GM18951 (cell line): ENCODE measurements around the gene PDLIM1.

Experiments used
- POLR2A ChIP-seq: IDR thresholded peaks from 4 replicates; pipeline ENCODE4 v1.6.1; 2011; ENCODE audit warnings: mild to moderate bottlenecking; ENCODE audit not compliant: insufficient read length, insufficient read depth; ENCODE audit errors: extremely low read depth
- in situ Hi-C: fragments of 300-500 bp; cut with MboI; formaldehyde crosslinking; loops from one replicate; pipeline ENCODE4 v1.12.0; 2022; ENCODE audit warnings: low sequenced_read_pairs, mixed read lengths, inconsistent platforms; ENCODE audit not compliant: unreplicated experiment

The PDLIM1 gene

DNA sequence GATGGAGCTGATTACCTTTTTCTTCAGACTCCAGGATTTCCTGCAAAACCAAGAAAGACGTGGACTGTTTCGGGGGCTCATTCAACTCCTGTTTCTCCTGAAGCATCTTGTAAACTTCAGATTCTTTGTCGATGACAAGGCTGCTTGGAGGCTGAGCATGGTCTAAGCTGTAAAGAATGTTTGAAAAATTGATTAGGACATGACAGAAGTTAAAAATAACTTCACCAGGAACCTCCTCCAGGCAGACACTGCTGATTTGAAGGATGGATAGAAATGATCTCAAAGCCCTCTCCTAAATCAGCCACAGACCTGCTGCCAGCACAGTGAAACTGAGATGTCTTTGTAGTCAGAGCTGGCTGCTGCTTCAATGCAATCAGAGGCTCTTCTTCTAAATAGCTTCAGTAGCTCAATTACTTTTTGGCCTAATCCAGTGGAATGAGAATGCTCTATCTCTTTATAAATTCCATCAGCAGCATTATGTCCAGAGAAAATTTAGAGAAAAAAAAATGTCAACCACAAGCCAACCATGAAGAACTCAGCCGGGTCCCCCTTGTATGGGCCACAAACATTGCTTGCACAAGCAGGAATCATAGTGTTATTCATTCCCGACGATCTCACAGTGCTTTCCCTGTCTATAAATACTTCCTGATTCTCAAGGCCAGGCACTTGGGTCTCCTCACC is 43.5 kb downstream of the PDLIM1 start:
- in situ Hi-C loops = loop anchor here (10.0 kb wide), 1 partner anchor 117 kb away; no protein-coding TSS in a partner anchor
- TF ChIP-seq POLR2A = no peak

DNA sequence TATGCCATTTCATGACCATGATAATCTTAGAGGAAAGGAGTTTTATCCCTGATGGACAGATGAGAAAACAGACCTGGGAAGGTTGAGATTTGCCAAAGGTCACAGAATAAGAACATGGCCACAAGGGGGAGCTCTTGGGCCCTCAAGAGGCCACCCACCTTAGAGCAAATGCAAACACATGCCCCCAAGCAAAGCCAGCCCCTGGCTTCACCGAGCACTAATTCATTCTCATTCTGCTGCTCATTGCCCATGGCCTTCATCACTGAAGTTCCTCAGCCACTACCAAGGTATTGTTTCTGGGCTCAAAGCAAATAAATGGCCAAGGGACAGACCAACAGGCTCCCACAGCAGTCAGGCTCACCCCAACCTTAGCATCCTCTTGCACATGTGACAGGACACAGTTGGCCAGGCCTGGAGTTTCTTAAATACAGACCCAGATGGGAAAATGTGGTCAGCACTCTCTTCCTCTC is 44.2 kb downstream of the PDLIM1 start:
- in situ Hi-C loops = loop anchor here (10.0 kb wide), 1 partner anchor 118 kb away; no protein-coding TSS in a partner anchor
- TF ChIP-seq POLR2A = no peak

DNA sequence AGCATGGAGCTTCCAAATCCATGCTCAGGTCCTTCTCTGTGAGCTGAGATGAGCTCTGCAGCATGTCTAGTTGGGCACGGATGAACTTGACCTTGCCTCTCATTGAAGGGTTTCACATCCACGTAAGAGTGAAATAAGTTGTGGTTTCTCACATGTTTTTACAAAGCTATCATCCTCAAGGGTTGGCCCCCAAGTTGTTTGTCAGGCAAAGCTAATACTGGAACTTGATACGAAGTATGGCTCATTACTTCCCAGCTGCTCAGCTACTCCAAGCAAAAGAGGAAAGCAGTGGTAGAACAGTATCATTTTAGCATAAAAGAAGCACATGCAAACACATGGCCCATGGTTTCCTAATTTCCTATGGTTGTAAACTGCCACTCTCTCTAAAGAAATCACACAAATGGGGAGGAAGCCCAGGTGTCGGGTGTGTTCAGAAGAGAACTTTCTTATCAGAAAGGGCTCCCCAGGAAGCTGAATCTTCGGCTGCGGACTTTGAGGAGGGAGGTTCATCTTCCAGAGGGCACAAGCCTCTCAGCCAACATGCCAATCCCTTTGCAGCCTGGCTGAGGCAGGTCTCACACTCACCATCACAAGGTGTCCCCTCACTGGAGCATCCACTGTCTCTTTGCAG is 45.3 kb downstream of the PDLIM1 start:
- TF ChIP-seq POLR2A = no peak
- in situ Hi-C loops = loop anchor here (10.0 kb wide), 1 partner anchor 119 kb away; no protein-coding TSS in a partner anchor

DNA sequence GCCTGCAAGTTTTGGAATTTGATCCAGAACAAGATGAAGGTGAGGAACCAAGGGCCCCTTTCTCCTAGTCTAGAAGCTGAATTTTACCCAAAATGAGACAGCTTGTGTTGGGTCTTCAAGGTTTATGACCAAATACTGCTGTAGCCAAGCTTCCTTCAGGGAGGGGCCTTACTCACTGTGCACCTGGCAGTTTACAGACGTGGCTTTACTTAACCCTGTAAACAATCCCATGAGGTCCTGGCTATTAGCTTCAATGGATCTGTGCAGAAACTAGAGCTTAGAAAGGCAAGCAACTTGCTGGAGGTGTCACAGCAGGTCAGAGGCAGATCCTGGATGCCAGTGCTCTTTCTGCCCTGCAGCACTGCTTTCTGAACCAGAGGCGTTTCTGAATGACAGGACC is 46.7 kb downstream of the PDLIM1 start:
- in situ Hi-C loops = loop anchor here (10.0 kb wide), 1 partner anchor 121 kb away; no protein-coding TSS in a partner anchor
- TF ChIP-seq POLR2A = no peak

DNA sequence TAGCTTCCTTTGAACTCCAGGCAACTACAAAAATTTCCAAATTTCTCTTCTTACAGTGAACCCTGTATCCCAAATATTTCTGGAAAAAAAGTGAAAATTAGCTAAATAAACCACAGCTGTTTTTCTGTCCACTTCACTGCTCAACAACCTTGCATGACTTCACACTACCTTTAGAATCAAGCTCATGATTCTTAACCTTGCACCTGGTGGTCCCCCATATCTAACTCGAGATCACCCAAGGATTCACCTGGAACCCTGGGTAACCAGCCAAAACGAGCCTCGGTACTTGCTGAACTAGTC is 47.5 kb downstream of the PDLIM1 start:
- in situ Hi-C loops = loop anchor here (10.0 kb wide), 1 partner anchor 122 kb away; no protein-coding TSS in a partner anchor
- no peak for TF ChIP-seq POLR2A

DNA sequence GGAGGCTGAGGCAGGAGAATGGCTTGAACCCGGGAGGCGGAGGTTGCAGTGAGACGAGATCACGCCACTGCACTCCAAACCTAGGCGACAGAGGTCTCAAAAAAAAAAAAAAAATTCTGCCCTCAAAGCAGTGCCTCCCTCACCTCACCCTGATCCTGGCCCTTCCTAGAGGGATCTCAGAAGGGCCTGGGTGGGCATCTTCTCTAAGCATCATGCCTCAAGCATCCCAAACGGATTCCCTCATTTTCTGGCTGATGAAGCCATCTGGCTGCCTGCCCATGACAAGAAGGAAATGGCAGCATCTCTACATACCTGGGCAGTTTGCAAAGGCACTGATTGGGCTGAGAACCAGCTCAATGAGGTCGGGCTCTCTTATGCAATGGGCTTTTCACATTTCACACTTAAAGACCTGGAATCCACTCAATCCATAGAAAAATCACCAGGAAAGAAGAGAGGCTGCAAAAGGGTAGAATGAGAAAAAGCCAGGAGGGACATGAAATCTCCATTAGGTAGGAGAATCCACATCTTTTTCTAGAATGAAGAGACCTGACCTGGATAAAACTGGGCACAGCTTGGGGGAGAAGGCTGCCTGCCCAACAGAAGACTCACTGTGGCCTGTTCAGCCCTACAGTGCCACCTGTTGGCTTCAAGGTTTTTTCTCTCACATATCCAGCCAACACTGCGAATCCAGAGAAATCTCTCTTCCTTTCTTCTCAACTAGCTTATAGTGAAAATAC is 48.1 kb downstream of the PDLIM1 start:
- TF ChIP-seq POLR2A = no peak
- in situ Hi-C loops = loop anchor here (10.0 kb wide), 1 partner anchor 122 kb away; no protein-coding TSS in a partner anchor

DNA sequence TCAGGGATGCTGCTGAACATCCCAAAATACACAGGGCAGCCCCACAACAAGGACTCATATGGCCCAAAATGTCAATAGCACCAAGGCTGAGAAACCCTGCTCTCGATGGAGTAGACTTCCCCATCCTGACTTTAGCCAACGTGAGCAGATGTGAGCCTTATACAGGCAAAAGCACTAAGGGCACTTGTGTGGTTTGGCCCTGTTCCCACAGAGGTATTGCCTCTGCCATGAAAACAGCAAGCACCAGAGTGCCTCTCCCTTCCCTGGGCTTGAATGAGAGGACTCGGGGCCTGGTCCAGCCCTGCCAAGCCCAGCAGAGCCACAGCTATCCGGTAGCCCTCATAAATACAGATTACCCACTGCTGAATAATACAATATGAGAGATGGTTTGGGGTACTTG is 49.3 kb downstream of the PDLIM1 start:
- TF ChIP-seq POLR2A = no peak
- in situ Hi-C loops = loop anchor here (10.0 kb wide), 1 partner anchor 123 kb away; no protein-coding TSS in a partner anchor

DNA sequence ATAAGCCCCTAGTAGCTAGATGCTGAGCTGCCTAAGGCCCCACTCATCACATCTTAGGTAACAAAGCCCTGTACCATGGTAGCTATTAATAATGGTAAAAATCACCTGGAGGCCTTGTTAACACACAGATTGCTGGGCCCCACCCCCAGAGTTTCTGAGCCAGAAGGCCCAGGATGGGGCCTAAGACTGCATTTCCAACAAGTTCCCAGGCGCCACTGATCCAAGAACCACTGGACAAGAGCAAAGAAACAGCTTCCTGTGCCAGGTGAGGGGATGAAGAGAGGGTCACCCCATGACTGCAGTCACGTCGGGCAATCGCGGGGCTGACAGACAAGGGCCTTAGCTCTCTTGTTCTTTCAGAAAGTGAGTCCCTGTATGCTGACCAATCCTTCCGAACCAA is 50.0 kb downstream of the PDLIM1 start:
- TF ChIP-seq POLR2A = no peak
- in situ Hi-C loops = loop anchor here (10.0 kb wide), 1 partner anchor 124 kb away; no protein-coding TSS in a partner anchor

DNA sequence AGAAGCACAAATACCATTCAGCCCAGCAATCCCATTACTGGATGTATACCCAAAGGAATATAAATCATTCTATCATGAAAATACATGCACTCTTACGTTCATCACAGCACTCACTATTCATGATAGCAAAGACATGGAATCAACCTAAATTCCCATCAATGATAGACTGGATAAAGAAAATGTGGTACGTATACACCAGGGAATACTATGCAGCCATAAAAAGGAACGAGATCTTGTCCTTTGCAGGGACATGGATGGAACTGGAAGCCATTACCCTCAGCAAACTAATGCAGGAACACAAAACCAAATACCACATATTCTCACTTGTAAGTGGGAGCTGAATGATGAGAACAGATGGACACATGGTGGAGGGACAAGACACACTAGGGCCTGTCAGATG is 50.7 kb downstream of the PDLIM1 start:
- in situ Hi-C loops = loop anchor here (10.0 kb wide), 1 partner anchor 125 kb away; no protein-coding TSS in a partner anchor

DNA sequence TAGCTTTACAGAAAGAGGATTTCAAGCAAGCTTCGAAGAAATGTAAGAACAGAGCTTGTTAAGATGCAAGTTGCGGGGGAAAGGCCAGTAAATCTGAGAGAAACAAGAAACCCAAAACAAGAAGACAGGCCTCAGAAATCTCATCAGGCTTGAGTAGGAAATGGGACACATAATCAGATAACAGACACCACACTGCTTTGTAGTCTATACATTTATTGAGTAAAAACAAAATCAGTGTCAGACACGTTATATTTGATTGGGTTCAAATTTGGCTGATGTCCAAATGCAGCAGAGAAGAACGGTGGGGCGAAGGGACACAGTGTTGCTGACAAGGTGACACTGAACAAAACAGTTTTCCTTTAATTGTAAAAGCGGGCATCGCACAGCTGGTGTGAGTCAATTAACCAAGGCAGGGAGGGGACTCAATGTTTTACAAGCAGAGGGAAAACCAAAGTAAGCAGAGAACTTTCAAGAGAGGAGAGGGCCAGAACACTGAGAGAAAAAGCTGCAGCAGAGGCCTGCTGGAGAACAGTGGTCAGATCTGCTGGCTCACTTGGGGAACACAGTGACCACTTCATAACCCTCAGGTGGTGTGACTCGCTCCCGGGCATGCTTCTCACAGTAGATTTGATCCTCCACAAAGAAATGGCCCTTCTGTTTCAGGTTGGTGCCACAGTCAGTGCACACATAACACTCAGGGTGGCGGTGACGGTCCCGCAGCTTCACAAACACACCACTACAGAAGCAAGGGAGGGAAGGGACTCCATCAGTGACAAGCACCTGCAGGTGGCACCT is 53.2 kb downstream of the PDLIM1 start:
- in situ Hi-C loops = no loop called here
- TF ChIP-seq POLR2A = no peak

DNA sequence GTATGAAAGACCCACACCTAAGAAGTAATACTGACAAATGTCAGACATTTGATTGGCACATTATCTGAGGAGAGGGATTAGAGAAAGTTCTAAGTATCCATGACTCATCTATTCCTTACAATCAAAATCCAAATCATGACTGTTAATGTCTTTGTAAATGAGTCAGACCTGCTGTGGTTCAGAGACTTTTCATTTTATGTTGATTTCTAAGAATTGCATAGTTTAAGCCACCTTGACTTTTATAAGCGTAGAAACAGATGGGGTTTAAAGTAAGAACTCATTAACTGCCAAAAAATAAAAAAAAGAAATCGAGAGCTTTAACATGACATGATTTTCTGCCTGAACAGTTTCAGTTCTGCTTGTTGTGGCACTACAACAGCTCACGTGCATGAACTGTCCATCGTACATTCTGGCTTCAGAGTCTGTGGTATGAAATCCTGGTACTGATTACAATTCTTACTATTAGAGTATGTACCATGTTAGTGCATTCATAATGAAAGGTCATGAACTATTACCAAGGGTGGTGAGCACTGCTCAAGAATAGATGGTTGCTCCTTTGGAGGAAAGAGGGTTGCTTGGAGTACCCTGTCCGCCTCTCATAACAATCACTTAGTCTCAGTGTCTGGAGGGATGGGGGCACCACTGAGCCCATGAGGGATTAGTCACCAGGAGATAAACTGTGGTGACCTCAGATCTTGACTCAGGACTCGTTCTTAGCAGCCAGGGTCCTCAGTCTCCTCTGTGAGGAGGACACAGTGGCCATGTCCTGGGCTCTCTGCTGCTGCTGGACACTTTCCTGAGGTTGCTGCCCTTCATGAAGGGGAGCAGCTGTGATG is 54.5 kb downstream of the PDLIM1 start:
- TF ChIP-seq POLR2A = no peak
- in situ Hi-C loops = no loop called here

DNA sequence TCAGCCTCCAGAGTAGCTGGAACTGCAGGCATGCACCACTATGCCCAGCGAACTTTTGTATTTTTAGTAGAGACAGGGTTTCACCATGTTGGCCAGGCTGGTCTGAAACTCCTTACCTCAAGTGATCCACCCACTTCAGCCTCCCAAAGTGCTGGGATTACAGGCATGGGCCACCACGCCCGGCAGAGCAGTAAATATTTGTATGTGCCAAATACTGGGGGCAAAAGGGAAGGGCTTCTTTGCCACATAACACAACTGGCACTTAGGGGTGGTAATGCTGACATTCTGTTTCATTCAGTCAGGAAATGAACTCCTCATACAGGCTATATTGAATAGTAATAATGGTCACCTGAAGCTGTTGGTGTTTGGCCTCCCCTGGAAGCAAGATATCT is 55.1 kb downstream of the PDLIM1 start:
- no peak for TF ChIP-seq POLR2A
- in situ Hi-C loops = no loop called here

DNA sequence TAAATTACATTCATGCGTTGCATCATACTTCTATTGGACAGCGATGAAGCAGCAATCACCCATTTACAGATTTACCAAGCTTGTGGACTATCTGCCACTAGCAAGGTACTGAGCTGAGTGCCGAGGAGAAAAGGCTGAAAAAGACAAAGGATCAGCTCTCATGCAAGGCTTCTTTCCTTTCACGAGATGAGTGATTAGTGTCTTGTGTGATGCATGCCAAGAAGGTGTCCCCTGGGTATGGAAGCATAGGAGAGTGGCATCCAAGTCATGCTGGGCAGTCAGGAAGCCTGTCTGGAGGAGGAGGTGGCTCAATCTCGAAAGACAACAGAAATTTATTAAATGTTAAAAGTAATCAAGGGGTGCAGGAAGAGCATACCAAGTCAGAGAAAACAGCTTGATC is 55.9 kb downstream of the PDLIM1 start:
- TF ChIP-seq POLR2A = no peak
- in situ Hi-C loops = no loop called here
